ENCODE measurements around the gene CEP78.
A peak's percentile ranks its signal among the peaks of the same experiment; 100 is the strongest.

The CEP78 gene

GRCh38 chr9:78235762-78236550 lies at the start of gene CEP78:
Gene CEP78 (plus strand): TSS chr9:78236075. CDS start chr9:78236351, 276 bp downstream.
- Histone ChIP-seq H3K27ac (ENCODE audit: extremely low read depth, low read depth, low read length) (peak within 1 kb of the TSS; percentile 88), H3K4me3 (ENCODE audit: low read depth, low read length) (peak within 1 kb of the TSS; percentile 87), H3K9me3 (ENCODE audit: control insufficient read depth, insufficient read depth, low read depth, low read length) (no peaks in the 10 kb centered on the region), H3K4me1 (ENCODE audit: control insufficient read depth, insufficient read depth, low read length) (no peaks in the 10 kb centered on the region; the same call in 1 of the 2 replicates), H3K36me3 (ENCODE audit: control insufficient read depth in 2 of 2, insufficient read depth in 1 of 2, low read length in 2 of 2) (peaks cover 8 to 16% of the 10 kb centered on the region in 2 experiments; a peak in 1 of 3 replicates)
- ChIA-PET CTCF (interaction anchor here (0.5 to 1.1 kb wide), 6 partner anchors 11 to 851 kb away, joined by 3 read pairs; no protein-coding TSS in a partner anchor), POLR2A (interaction anchor here (0.7 to 4.6 kb wide), 12 partner anchors 15 to 1059 kb away, joined by 3 to 33 read pairs (median 4); partner anchors contain the start of genes PSAT1 and VPS13A)
- TF ChIP-seq ZNF776 (tag by site-specific recombination; IDR thresholded peaks at IDR 0.05; ENCODE audit: borderline replicate concordance), result no peak
- TF ChIP-seq GLIS1 (tag by site-specific recombination; IDR thresholded peaks at IDR 0.05), result peak; percentile 49; the same call in 1 of the 2 replicates
- TF ChIP-seq SP2 (tag by site-specific recombination; IDR thresholded peaks at IDR 0.05), result peak; percentile 96
- peak; percentile 68; the same call in 1 of the 2 replicates for TF ChIP-seq ZFP37 (tag by site-specific recombination; IDR thresholded peaks at IDR 0.05)
- TF ChIP-seq ZNF610 (tag by site-specific recombination; IDR thresholded peaks at IDR 0.05; ENCODE audit: borderline replicate concordance), result peak; percentile 68
- TF ChIP-seq YY1 (tag by site-specific recombination; IDR thresholded peaks at IDR 0.05), result peak; percentile 52; the same call in 1 of the 2 replicates
- TF ChIP-seq PRDM1 (tag by site-specific recombination; IDR thresholded peaks at IDR 0.05), result peak; percentile 94
- peak; percentile 38 for TF ChIP-seq ZNF600 (tag by site-specific recombination; IDR thresholded peaks at IDR 0.05)
- peak; percentile 63; the same call in 1 of the 2 replicates for TF ChIP-seq ZBTB20 (tag by site-specific recombination; IDR thresholded peaks at IDR 0.05)
- no peak for TF ChIP-seq RBAK (tag by site-specific recombination; IDR thresholded peaks at IDR 0.05)
- TF ChIP-seq PATZ1 (tag by site-specific recombination; IDR thresholded peaks at IDR 0.05), result peak; percentile 55
- TF ChIP-seq PRDM2 (tag by site-specific recombination; IDR thresholded peaks at IDR 0.05; ENCODE audit: borderline replicate concordance), result no peak
- peak; percentile 71 for TF ChIP-seq ZEB2 (tag by site-specific recombination; IDR thresholded peaks at IDR 0.05)
- TF ChIP-seq CTCF (tag by site-specific recombination; IDR thresholded peaks at IDR 0.05), result 0 out of 2 replicates have a peak, but pooled peaks have one; percentile 26
- TF ChIP-seq SP3 (tag by site-specific recombination; IDR thresholded peaks at IDR 0.05), result peak; percentile 81
- TF ChIP-seq ZNF843 (tag by site-specific recombination; IDR thresholded peaks at IDR 0.05), result 0 out of 2 replicates have a peak, but pooled peaks have one; percentile 49
- peak; percentile 39; the same call in 1 of the 2 replicates for TF ChIP-seq ZBTB48 (tag by site-specific recombination; IDR thresholded peaks at IDR 0.05)
- TF ChIP-seq ZNF514 (tag by site-specific recombination; IDR thresholded peaks at IDR 0.05), result no peak
- TF ChIP-seq EGR2 (tag by site-specific recombination; IDR thresholded peaks at IDR 0.05; ENCODE audit: low read depth), result peak; percentile 53
- TF ChIP-seq ZNF510 (tag by site-specific recombination; IDR thresholded peaks at IDR 0.05; ENCODE audit: insufficient replicate concordance), result no peak
- TF ChIP-seq KLF8 (tag by site-specific recombination; IDR thresholded peaks at IDR 0.05), result peak; percentile 71; the same call in 1 of the 2 replicates
- TF ChIP-seq IKZF3 (tag by site-specific recombination; IDR thresholded peaks at IDR 0.05), result no peak
- 0 out of 2 replicates have a peak, but pooled peaks have one; percentile 32 for TF ChIP-seq ZNF24 (tag by site-specific recombination; IDR thresholded peaks at IDR 0.05)
- peak; percentile 96 for TF ChIP-seq ZNF121 (tag by site-specific recombination; IDR thresholded peaks at IDR 0.05)
- TF ChIP-seq ZNF248 (tag by site-specific recombination; IDR thresholded peaks at IDR 0.05), result no peak
- no peak; the same call in 1 of the 2 replicates for TF ChIP-seq ZNF394 (tag by site-specific recombination; IDR thresholded peaks at IDR 0.05; ENCODE audit: borderline replicate concordance)
- peak; percentile 34; the same call in 1 of the 2 replicates for TF ChIP-seq KLF16 (tag by site-specific recombination; IDR thresholded peaks at IDR 0.05)

All from HEK293 (cell line).